GM23338 (cell line): ENCODE data around the gene MRPL20. TPM values are rescaled to one million over a fixed set of nuclear protein-coding genes. Genes with fewer than 3 reads are reported as not detected.

Source experiments
- ATAC-seq: fragments of 200-7000 bp; cut with Tn5 transposase; 3 replicates; pipeline ENCODE4 v1.9.1; 2020
- DNase-seq: peaks from one replicate; pipeline ENCODE4 v3.0.0-alpha.2; 2015; ENCODE audit warnings: low spot score
- H2AFZ ChIP-seq: fragments of 200-600 bp; sonication (generic); 2 replicates; pipeline ENCODE4 v1.8.0; 2016; ENCODE audit warnings: antibody characterized with exemption, mild to moderate bottlenecking, moderate library complexity
- H3F3A ChIP-seq: fragments of 200-600 bp; sonication (generic); replicated peaks from 2 replicates; pipeline ENCODE4 v1.8.0; 2017; ENCODE audit warnings: antibody characterized with exemption, mixed run types, low read depth
- H3K27ac ChIP-seq: fragments of 200-600 bp; sonication (generic); 2 replicates; pipeline ENCODE4 v1.6.1; 2016; ENCODE audit warnings: low read depth
- H3K27me3 ChIP-seq: fragments of 200-600 bp; sonication (generic); 2 replicates; pipeline ENCODE4 v1.8.0; 2016; ENCODE audit warnings: mild to moderate bottlenecking, mixed run types, moderate library complexity; ENCODE audit not compliant: insufficient read depth
- H3K36me3 ChIP-seq: fragments of 200-600 bp; sonication (generic); 2 replicates; pipeline ENCODE4 v1.8.0; 2016; ENCODE audit warnings: mild to moderate bottlenecking; ENCODE audit not compliant: insufficient read depth
- H3K4me1 ChIP-seq: fragments of 200-600 bp; sonication (generic); 2 replicates; pipeline ENCODE4 v1.8.0; 2016; ENCODE audit warnings: mild to moderate bottlenecking, moderate library complexity; ENCODE audit not compliant: insufficient read depth
- H3K4me2 ChIP-seq: fragments of 200-600 bp; sonication (generic); 2 replicates; pipeline ENCODE4 v1.7.1; 2017; ENCODE audit warnings: mixed run types
- H3K4me3 ChIP-seq: fragments of 200-600 bp; sonication (generic); 2 replicates; pipeline ENCODE4 v1.6.1; 2016; ENCODE audit warnings: mixed run types
- H3K79me2 ChIP-seq: fragments of 200-600 bp; sonication (generic); replicated peaks from 2 replicates; pipeline ENCODE4 v1.8.0; 2017; ENCODE audit warnings: mild to moderate bottlenecking; ENCODE audit not compliant: insufficient read depth
- H3K9me2 ChIP-seq: fragments of 200-600 bp; sonication (generic); 2 replicates; pipeline ENCODE4 v1.8.0; 2017; ENCODE audit not compliant: insufficient read depth
- H4K20me1 ChIP-seq: fragments of 200-600 bp; sonication (generic); replicated peaks from 2 replicates; pipeline ENCODE4 v1.8.0; 2017; ENCODE audit warnings: mild to moderate bottlenecking; ENCODE audit not compliant: insufficient read depth
- H3K27ac Mint-ChIP-seq: 2 replicates; pipeline ENCODE4 v1.8.0; 2020; ENCODE audit warnings: inconsistent platforms, mild to moderate bottlenecking, moderate library complexity, mixed read lengths
- H3K27me3 Mint-ChIP-seq: 3 replicates; pipeline ENCODE4 v1.8.0; 2022; ENCODE audit warnings: low read depth, mild to moderate bottlenecking, moderate library complexity, mixed read lengths, inconsistent platforms; ENCODE audit not compliant: insufficient read depth, poor library complexity
- H3K36me3 Mint-ChIP-seq: 3 replicates; pipeline ENCODE4 v1.8.0; 2021; ENCODE audit warnings: low read depth, mild to moderate bottlenecking, inconsistent platforms, moderate library complexity, mixed read lengths
- H3K4me1 Mint-ChIP-seq: 3 replicates; pipeline ENCODE4 v1.8.0; 2020; ENCODE audit warnings: mild to moderate bottlenecking, inconsistent platforms, mixed read lengths
- H3K4me3 Mint-ChIP-seq: 3 replicates; pipeline ENCODE4 v1.8.0; 2021; ENCODE audit warnings: moderate library complexity, mild to moderate bottlenecking, inconsistent platforms, mixed read lengths
- H3K9me3 Mint-ChIP-seq: 3 replicates; pipeline ENCODE4 v1.8.0; 2020; ENCODE audit warnings: moderate library complexity, mild to moderate bottlenecking, inconsistent platforms, mixed read lengths
- POLR2AphosphoS5 ChIP-seq: IDR thresholded peaks from 2 replicates; pipeline ENCODE4 v1.6.1; 2016; ENCODE audit warnings: antibody characterized with exemption, low read depth
- polyA plus RNA-seq: library from polyadenylated mRNA; unstranded; fragments of >200 nt; fragmentation: Nextera tagmentation; extraction: Ambion mirVana; gene quantifications from 2 replicates; pipeline ENCODE4 v1.2.1, GENCODE V29; 2016
- total RNA-seq: library from RNA; depleted of rRNA; stranded (reverse); fragments of >200 nt; shearing (Covaris generic); gene quantifications from 2 replicates; pipeline ENCODE4 v1.2.3, GENCODE V29; 2014; rRNA removed
- TF ChIP-seq, protein P1 (sequence below): fragments of 250-450 bp; sonication (Bioruptor Pico); IDR thresholded peaks from 2 replicates; pipeline ENCODE4 v1.5.0; 2020; ENCODE audit warnings: mild to moderate bottlenecking, moderate library complexity

Gene MRPL20
- total and polyA plus RNA-seq, 2 experiments from 2014 or later, result 173 to 319 TPM

DNA sequence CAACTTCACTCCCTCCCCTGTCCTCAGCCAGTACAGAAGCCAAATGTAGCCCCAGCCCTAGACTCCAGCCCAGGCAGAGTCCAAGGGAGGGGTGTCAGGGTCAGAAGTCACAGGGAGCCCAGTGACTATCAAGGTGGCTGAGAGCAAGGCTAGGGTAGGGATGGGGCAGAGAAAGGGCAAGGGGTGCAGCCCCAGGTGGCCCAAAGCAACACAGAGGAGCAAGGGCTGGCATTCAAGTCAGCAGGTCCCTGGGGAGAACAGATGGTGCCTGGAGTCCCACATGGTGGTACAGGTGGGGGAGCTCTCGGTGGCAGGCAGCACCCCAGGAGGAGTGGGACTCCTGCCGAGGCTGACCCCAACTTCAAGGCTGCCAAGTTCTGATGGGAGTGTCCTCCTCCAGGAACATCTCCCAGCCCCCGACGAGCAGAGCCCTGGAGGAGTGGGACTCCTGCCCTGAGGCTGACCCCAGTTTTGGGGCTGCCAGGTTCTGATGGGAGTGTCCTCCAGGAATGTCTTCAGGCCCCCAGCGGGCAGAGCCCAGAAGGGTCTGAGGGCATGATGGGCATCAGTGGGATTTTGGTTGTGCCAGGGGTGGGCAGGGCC is 54.2 kb downstream of the MRPL20 start:
- DNase-seq (no peak), ATAC-seq (no peak)
- Histone ChIP-seq H3K9me2 (no peaks in the 10 kb centered on the region), H2AFZ (no peak overlapping the region), H3F3A (peaks cover 25% of the 10 kb centered on the region), H3K36me3 (no peaks in the 10 kb centered on the region), H3K79me2 (no peaks in the 10 kb centered on the region), H4K20me1 (no peaks in the 10 kb centered on the region; the same call in 1 of the 2 replicates), H3K4me2 (peak overlapping the region; percentile 90), H3K27me3 (peaks cover 28% of the 10 kb centered on the region), H3K4me1 (peaks cover 25% of the 10 kb centered on the region), H3K4me3 (peak overlapping the region; percentile 69), H3K27ac (no peak overlapping the region)
- TF ChIP-seq POLR2AphosphoS5, result peak; percentile 5; the same call in 1 of the 2 replicates
- TF ChIP-seq, protein P1, sequence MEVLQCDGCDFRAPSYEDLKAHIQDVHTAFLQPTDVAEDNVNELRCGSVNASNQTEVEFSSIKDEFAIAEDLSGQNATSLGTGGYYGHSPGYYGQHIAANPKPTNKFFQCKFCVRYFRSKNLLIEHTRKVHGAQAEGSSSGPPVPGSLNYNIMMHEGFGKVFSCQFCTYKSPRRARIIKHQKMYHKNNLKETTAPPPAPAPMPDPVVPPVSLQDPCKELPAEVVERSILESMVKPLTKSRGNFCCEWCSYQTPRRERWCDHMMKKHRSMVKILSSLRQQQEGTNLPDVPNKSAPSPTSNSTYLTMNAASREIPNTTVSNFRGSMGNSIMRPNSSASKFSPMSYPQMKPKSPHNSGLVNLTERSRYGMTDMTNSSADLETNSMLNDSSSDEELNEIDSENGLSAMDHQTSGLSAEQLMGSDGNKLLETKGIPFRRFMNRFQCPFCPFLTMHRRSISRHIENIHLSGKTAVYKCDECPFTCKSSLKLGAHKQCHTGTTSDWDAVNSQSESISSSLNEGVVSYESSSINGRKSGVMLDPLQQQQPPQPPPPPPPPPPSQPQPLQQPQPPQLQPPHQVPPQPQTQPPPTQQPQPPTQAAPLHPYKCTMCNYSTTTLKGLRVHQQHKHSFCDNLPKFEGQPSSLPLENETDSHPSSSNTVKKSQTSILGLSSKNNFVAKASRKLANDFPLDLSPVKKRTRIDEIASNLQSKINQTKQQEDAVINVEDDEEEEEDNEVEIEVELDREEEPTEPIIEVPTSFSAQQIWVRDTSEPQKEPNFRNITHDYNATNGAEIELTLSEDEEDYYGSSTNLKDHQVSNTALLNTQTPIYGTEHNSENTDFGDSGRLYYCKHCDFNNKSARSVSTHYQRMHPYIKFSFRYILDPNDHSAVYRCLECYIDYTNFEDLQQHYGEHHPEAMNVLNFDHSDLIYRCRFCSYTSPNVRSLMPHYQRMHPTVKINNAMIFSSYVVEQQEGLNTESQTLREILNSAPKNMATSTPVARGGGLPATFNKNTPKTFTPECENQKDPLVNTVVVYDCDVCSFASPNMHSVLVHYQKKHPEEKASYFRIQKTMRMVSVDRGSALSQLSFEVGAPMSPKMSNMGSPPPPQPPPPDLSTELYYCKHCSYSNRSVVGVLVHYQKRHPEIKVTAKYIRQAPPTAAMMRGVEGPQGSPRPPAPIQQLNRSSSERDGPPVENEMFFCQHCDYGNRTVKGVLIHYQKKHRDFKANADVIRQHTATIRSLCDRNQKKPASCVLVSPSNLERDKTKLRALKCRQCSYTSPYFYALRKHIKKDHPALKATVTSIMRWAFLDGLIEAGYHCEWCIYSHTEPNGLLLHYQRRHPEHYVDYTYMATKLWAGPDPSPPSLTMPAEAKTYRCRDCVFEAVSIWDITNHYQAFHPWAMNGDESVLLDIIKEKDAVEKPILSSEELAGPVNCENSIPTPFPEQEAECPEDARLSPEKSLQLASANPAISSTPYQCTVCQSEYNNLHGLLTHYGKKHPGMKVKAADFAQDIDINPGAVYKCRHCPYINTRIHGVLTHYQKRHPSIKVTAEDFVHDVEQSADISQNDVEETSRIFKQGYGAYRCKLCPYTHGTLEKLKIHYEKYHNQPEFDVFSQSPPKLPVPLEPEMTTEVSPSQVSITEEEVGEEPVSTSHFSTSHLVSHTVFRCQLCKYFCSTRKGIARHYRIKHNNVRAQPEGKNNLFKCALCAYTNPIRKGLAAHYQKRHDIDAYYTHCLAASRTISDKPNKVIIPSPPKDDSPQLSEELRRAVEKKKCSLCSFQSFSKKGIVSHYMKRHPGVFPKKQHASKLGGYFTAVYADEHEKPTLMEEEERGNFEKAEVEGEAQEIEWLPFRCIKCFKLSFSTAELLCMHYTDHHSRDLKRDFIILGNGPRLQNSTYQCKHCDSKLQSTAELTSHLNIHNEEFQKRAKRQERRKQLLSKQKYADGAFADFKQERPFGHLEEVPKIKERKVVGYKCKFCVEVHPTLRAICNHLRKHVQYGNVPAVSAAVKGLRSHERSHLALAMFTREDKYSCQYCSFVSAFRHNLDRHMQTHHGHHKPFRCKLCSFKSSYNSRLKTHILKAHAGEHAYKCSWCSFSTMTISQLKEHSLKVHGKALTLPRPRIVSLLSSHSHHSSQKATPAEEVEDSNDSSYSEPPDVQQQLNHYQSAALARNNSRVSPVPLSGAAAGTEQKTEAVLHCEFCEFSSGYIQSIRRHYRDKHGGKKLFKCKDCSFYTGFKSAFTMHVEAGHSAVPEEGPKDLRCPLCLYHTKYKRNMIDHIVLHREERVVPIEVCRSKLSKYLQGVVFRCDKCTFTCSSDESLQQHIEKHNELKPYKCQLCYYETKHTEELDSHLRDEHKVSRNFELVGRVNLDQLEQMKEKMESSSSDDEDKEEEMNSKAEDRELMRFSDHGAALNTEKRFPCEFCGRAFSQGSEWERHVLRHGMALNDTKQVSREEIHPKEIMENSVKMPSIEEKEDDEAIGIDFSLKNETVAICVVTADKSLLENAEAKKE, result no peak
- Mint-ChIP-seq H3K4me3 (peak overlapping the region; percentile 56; the same call in 2 of the 3 replicates), H3K36me3 (no peaks in the 10 kb centered on the region), H3K4me1 (peaks cover 19% of the 10 kb centered on the region), H3K27ac (no peak overlapping the region), H3K27me3 (peaks cover 34% of the 10 kb centered on the region), H3K9me3 (no peaks in the 10 kb centered on the region)

Other genes with a start within 250 kb of the MRPL20 start
- gene TTLL10, start 233.4 kb downstream of the MRPL20 start, total RNA-seq, result 0.45 TPM in 1 of 2 replicates, not detected in the other
- gene TTLL10, start 233.4 kb downstream of the MRPL20 start, polyA plus RNA-seq, result not detected in 2 replicates
- 0.58 and 1.5 TPM in 2 replicates for gene TNFRSF18, start 200.7 kb downstream of the MRPL20 start, total RNA-seq
- 0.56 and 1.1 TPM in 2 replicates for gene TNFRSF18, start 200.7 kb downstream of the MRPL20 start, polyA plus RNA-seq
- not detected in 2 replicates for gene TNFRSF4, start 193.1 kb downstream of the MRPL20 start, total RNA-seq
- gene TNFRSF4, start 193.1 kb downstream of the MRPL20 start, polyA plus RNA-seq, result not detected in 2 replicates
- 51.6 and 62.6 TPM in 2 replicates for gene SDF4, start 175.3 kb downstream of the MRPL20 start, total RNA-seq
- gene SDF4, start 175.3 kb downstream of the MRPL20 start, polyA plus RNA-seq, result 45.0 and 49.2 TPM in 2 replicates
- gene B3GALT6, start 175.1 kb downstream of the MRPL20 start, total RNA-seq, result 26.5 and 33.5 TPM in 2 replicates
- gene B3GALT6, start 175.1 kb downstream of the MRPL20 start, polyA plus RNA-seq, result 5.5 and 9.3 TPM in 2 replicates
- 3.0 and 4.1 TPM in 2 replicates for gene C1QTNF12, start 160.6 kb downstream of the MRPL20 start, total RNA-seq
- gene C1QTNF12, start 160.6 kb downstream of the MRPL20 start, polyA plus RNA-seq, result 4.1 and 4.2 TPM in 2 replicates
- gene UBE2J2, start 133.4 kb downstream of the MRPL20 start, total RNA-seq, result 70.2 and 73.5 TPM in 2 replicates
- gene UBE2J2, start 133.4 kb downstream of the MRPL20 start, polyA plus RNA-seq, result 47.1 and 49.5 TPM in 2 replicates
- gene SCNN1D, start 126.9 kb downstream of the MRPL20 start, total RNA-seq, result 0.70 and 1.4 TPM in 2 replicates
- gene SCNN1D, start 126.9 kb downstream of the MRPL20 start, polyA plus RNA-seq, result 1.7 and 1.8 TPM in 2 replicates
- 27.7 and 31.9 TPM in 2 replicates for gene ACAP3, start 99.4 kb downstream of the MRPL20 start, total RNA-seq
- 6.4 and 8.1 TPM in 2 replicates for gene ACAP3, start 99.4 kb downstream of the MRPL20 start, polyA plus RNA-seq
- 49.9 and 55.8 TPM in 2 replicates for gene PUSL1, start 98.7 kb downstream of the MRPL20 start, total RNA-seq
- gene PUSL1, start 98.7 kb downstream of the MRPL20 start, polyA plus RNA-seq, result 41.5 and 43.9 TPM in 2 replicates
- 140 and 161 TPM in 2 replicates for gene INTS11, start 82.6 kb downstream of the MRPL20 start, total RNA-seq
- 102 and 110 TPM in 2 replicates for gene INTS11, start 82.6 kb downstream of the MRPL20 start, polyA plus RNA-seq
- gene CPTP, start 82.5 kb downstream of the MRPL20 start, total RNA-seq, result 12.9 and 13.5 TPM in 2 replicates
- gene CPTP, start 82.5 kb downstream of the MRPL20 start, polyA plus RNA-seq, result 8.1 and 8.2 TPM in 2 replicates
- gene TAS1R3, start 76.0 kb downstream of the MRPL20 start, total RNA-seq, result 0.14 TPM in 1 of 2 replicates, not detected in the other
- gene TAS1R3, start 76.0 kb downstream of the MRPL20 start, polyA plus RNA-seq, result 0.12 TPM in 1 of 2 replicates, not detected in the other
- 62.7 and 69.7 TPM in 2 replicates for gene DVL1, start 57.9 kb downstream of the MRPL20 start, total RNA-seq
- gene DVL1, start 57.9 kb downstream of the MRPL20 start, polyA plus RNA-seq, result 13.5 and 15.4 TPM in 2 replicates
- 11.7 and 17.2 TPM in 2 replicates for gene MXRA8, start 48.7 kb downstream of the MRPL20 start, total RNA-seq
- gene MXRA8, start 48.7 kb downstream of the MRPL20 start, polyA plus RNA-seq, result 7.6 and 9.1 TPM in 2 replicates
- gene AURKAIP1, start 32.1 kb downstream of the MRPL20 start, total RNA-seq, result 156 and 167 TPM in 2 replicates
- gene AURKAIP1, start 32.1 kb downstream of the MRPL20 start, polyA plus RNA-seq, result 355 and 369 TPM in 2 replicates
- 146 and 147 TPM in 2 replicates for gene CCNL2, start 8.0 kb downstream of the MRPL20 start, total RNA-seq
- 99.4 and 115 TPM in 2 replicates for gene CCNL2, start 8.0 kb downstream of the MRPL20 start, polyA plus RNA-seq
- 1.7 and 1.8 TPM in 2 replicates for gene ANKRD65, start 14.0 kb upstream of the MRPL20 start, total RNA-seq
- gene ANKRD65, start 14.0 kb upstream of the MRPL20 start, polyA plus RNA-seq, result 1.6 and 2.6 TPM in 2 replicates
- gene VWA1, start 28.4 kb upstream of the MRPL20 start, total RNA-seq, result 21.9 and 31.5 TPM in 2 replicates
- 7.2 and 7.9 TPM in 2 replicates for gene VWA1, start 28.4 kb upstream of the MRPL20 start, polyA plus RNA-seq
- gene ATAD3C, start 42.4 kb upstream of the MRPL20 start, total RNA-seq, result 0.45 and 1.2 TPM in 2 replicates
- gene ATAD3C, start 42.4 kb upstream of the MRPL20 start, polyA plus RNA-seq, result 1.1 and 1.3 TPM in 2 replicates
- gene ATAD3B, start 64.5 kb upstream of the MRPL20 start, total RNA-seq, result 61.4 and 63.4 TPM in 2 replicates
- gene ATAD3B, start 64.5 kb upstream of the MRPL20 start, polyA plus RNA-seq, result 32.3 and 37.8 TPM in 2 replicates
- 71.4 and 80.3 TPM in 2 replicates for gene ATAD3A, start 104.9 kb upstream of the MRPL20 start, total RNA-seq
- 36.5 and 39.3 TPM in 2 replicates for gene ATAD3A, start 104.9 kb upstream of the MRPL20 start, polyA plus RNA-seq
- gene TMEM240, start 133.3 kb upstream of the MRPL20 start, total RNA-seq, result 0.74 and 5.1 TPM in 2 replicates
- 1.8 and 1.9 TPM in 2 replicates for gene TMEM240, start 133.3 kb upstream of the MRPL20 start, polyA plus RNA-seq
- 148 and 163 TPM in 2 replicates for gene SSU72, start 167.6 kb upstream of the MRPL20 start, total RNA-seq
- gene SSU72, start 167.6 kb upstream of the MRPL20 start, polyA plus RNA-seq, result 244 and 248 TPM in 2 replicates
- 11.1 and 15.1 TPM in 2 replicates for gene FNDC10, start 192.8 kb upstream of the MRPL20 start, total RNA-seq
- gene FNDC10, start 192.8 kb upstream of the MRPL20 start, polyA plus RNA-seq, result 7.7 and 8.6 TPM in 2 replicates
- gene MIB2, start 208.2 kb upstream of the MRPL20 start, total RNA-seq, result 57.3 and 82.6 TPM in 2 replicates
- 104 and 120 TPM in 2 replicates for gene MIB2, start 208.2 kb upstream of the MRPL20 start, polyA plus RNA-seq
- gene MMP23B, start 224.9 kb upstream of the MRPL20 start, total RNA-seq, result 12.5 and 15.8 TPM in 2 replicates
- 15.0 and 16.2 TPM in 2 replicates for gene MMP23B, start 224.9 kb upstream of the MRPL20 start, polyA plus RNA-seq